Measurements from ENCODE around the gene FAM98A.
A peak's percentile ranks its signal among the peaks of the same experiment; 100 is the strongest.

Gene FAM98A

GRCh38 chr2:33589444-33589843 lies 9.7 kb downstream of the FAM98A start:
- no peaks in the 10 kb centered on the region for H3K79me1 ChIP-seq (ENCODE audit: low read depth, low read length)
- H2BK15ac ChIP-seq (ENCODE audit: low read length): no peak overlapping the region
- H4K8ac ChIP-seq (ENCODE audit: low read depth, low read length): no peak overlapping the region
- H3K9me3 ChIP-seq (replicated peaks in 1 of 2; ENCODE audit: control insufficient read depth in 2 of 2, insufficient read depth in 1 of 2, low read depth in 1 of 2, low read length in 2 of 2): peaks cover 0 to 2% of the 10 kb centered on the region in 2 donors
- no peak overlapping the region for H3K4me2 ChIP-seq (ENCODE audit: insufficient read depth, low read length, poor library complexity, severe bottlenecking)
- no peaks in the 10 kb centered on the region for H3K27me3 ChIP-seq (ENCODE audit: control insufficient read depth in 3 of 3, insufficient read depth in 3 of 3, low read depth in 1 of 3, low read length in 3 of 3)
- no peak overlapping the region for H2BK12ac ChIP-seq (ENCODE audit: low read length)
- no CpG with 5 or more reads among the region's 1 CpG for WGBS, 2 donors (ENCODE audit: extremely low coverage in 2 of 2, insufficient read length in 2 of 2, insufficient replicate concordance in 1 of 2)
- no peak overlapping the region for H3K9ac ChIP-seq (ENCODE audit: low read depth, low read length, poor library complexity)
- no peak overlapping the region for H2AK5ac ChIP-seq (ENCODE audit: low read depth, low read length)
- no peak overlapping the region for H3K27ac ChIP-seq (replicated peaks; ENCODE audit: low read length)
- no peak overlapping the region for H4K91ac ChIP-seq (ENCODE audit: low read depth, low read length, poor library complexity)
- peaks cover 12 to 71% of the 10 kb centered on the region in 2 donors for H3K36me3 ChIP-seq (replicated peaks in 1 of 2; ENCODE audit: control insufficient read depth in 2 of 2, insufficient read depth in 2 of 2, low read length in 2 of 2)
- no peak overlapping the region for H3K14ac ChIP-seq (ENCODE audit: low read length)
- no peak overlapping the region for H2BK5ac ChIP-seq (ENCODE audit: low read length)
- H3K4me1 ChIP-seq (ENCODE audit: control insufficient read depth in 2 of 2, insufficient read depth in 1 of 2, low read depth in 1 of 2, low read length in 2 of 2): no peaks in the 10 kb centered on the region
- no peak overlapping the region for H2AFZ ChIP-seq (ENCODE audit: low read length)
- DNase-seq (ENCODE audit: low spot score): no peak
- H3K4me3 ChIP-seq (ENCODE audit: low read length in 2 of 2): no peak overlapping the region
- H3K4ac ChIP-seq (ENCODE audit: low read length): no peak overlapping the region
- no peak overlapping the region for H2BK120ac ChIP-seq (ENCODE audit: low read depth, low read length)
- H3K23ac ChIP-seq (ENCODE audit: low read depth, low read length, poor library complexity): no peak overlapping the region
- H3K18ac ChIP-seq (ENCODE audit: low read length): no peak overlapping the region

DNA sequence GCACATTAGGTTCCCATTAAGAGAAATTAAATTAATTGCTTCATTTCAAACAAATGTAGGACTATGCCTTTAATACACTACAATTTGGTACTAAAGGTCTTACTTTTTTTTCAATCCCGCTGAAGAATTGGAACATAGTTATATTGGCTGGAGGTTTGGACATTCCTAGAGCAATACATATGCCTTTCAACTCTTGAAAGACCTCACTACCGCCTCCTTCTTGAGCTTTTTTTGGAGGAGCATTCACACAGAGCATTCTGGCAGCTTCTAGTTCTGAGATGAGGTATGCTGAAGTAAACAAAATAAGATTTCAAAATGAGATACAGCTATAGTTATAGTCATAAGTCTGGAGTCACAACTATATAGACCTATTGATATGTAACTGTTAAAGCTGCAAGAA lies 10.9 kb downstream of the FAM98A start:
- Histone ChIP-seq H3K14ac (ENCODE audit: low read length) (no peak overlapping the region), H4K8ac (ENCODE audit: low read depth, low read length) (no peak overlapping the region), H3K36me3 (replicated peaks in 1 of 2; ENCODE audit: control insufficient read depth in 2 of 2, insufficient read depth in 2 of 2, low read length in 2 of 2) (peaks cover 12 to 61% of the 10 kb centered on the region in 2 donors), H3K9ac (ENCODE audit: low read depth, low read length, poor library complexity) (no peak overlapping the region), H3K27ac (replicated peaks; ENCODE audit: low read length) (no peak overlapping the region), H2BK5ac (ENCODE audit: low read length) (no peak overlapping the region), H2BK120ac (ENCODE audit: low read depth, low read length) (no peak overlapping the region), H2BK12ac (ENCODE audit: low read length) (no peak overlapping the region), H4K91ac (ENCODE audit: low read depth, low read length, poor library complexity) (no peak overlapping the region), H3K4me3 (ENCODE audit: low read length in 2 of 2) (no peak overlapping the region), H3K9me3 (replicated peaks in 1 of 2; ENCODE audit: control insufficient read depth in 2 of 2, insufficient read depth in 1 of 2, low read depth in 1 of 2, low read length in 2 of 2) (peaks cover 0 to 2% of the 10 kb centered on the region in 2 donors), H2AK5ac (ENCODE audit: low read depth, low read length) (no peak overlapping the region), H3K79me1 (ENCODE audit: low read depth, low read length) (no peaks in the 10 kb centered on the region), H2BK15ac (ENCODE audit: low read length) (no peak overlapping the region), H3K4me1 (ENCODE audit: control insufficient read depth in 2 of 2, insufficient read depth in 1 of 2, low read depth in 1 of 2, low read length in 2 of 2) (no peaks in the 10 kb centered on the region), H3K27me3 (ENCODE audit: control insufficient read depth in 3 of 3, insufficient read depth in 3 of 3, low read depth in 1 of 3, low read length in 3 of 3) (no peaks in the 10 kb centered on the region), H2AFZ (ENCODE audit: low read length) (no peak overlapping the region), H3K18ac (ENCODE audit: low read length) (no peak overlapping the region), H3K23ac (ENCODE audit: low read depth, low read length, poor library complexity) (no peak overlapping the region), H3K4ac (ENCODE audit: low read length) (no peak overlapping the region), H3K4me2 (ENCODE audit: insufficient read depth, low read length, poor library complexity, severe bottlenecking) (no peak overlapping the region)
- no peak for DNase-seq (ENCODE audit: low spot score)
- WGBS, 2 donors (ENCODE audit: extremely low coverage in 2 of 2, insufficient read length in 2 of 2, insufficient replicate concordance in 1 of 2): no CpG with 5 or more reads among the region's 2 CpGs

GRCh38 chr2:33586766-33587165 lies 12.3 kb downstream of the FAM98A start:
- Histone ChIP-seq H2AK5ac (ENCODE audit: low read depth, low read length) (no peak overlapping the region), H2BK5ac (ENCODE audit: low read length) (no peak overlapping the region), H2BK12ac (ENCODE audit: low read length) (no peak overlapping the region), H3K4ac (ENCODE audit: low read length) (no peak overlapping the region), H2AFZ (ENCODE audit: low read length) (no peak overlapping the region), H3K18ac (ENCODE audit: low read length) (no peak overlapping the region), H3K9ac (ENCODE audit: low read depth, low read length, poor library complexity) (no peak overlapping the region), H4K8ac (ENCODE audit: low read depth, low read length) (no peak overlapping the region), H3K79me1 (ENCODE audit: low read depth, low read length) (no peaks in the 10 kb centered on the region), H3K23ac (ENCODE audit: low read depth, low read length, poor library complexity) (no peak overlapping the region), H3K14ac (ENCODE audit: low read length) (no peak overlapping the region), H3K4me3 (ENCODE audit: low read length in 2 of 2) (no peak overlapping the region), H2BK120ac (ENCODE audit: low read depth, low read length) (no peak overlapping the region), H3K27ac (replicated peaks; ENCODE audit: low read length) (no peak overlapping the region), H3K27me3 (ENCODE audit: control insufficient read depth in 3 of 3, insufficient read depth in 3 of 3, low read depth in 1 of 3, low read length in 3 of 3) (no peaks in the 10 kb centered on the region), H3K36me3 (replicated peaks in 1 of 2; ENCODE audit: control insufficient read depth in 2 of 2, insufficient read depth in 2 of 2, low read length in 2 of 2) (peaks cover 9 to 49% of the 10 kb centered on the region in 2 donors), H2BK15ac (ENCODE audit: low read length) (no peak overlapping the region), H4K91ac (ENCODE audit: low read depth, low read length, poor library complexity) (no peak overlapping the region), H3K4me2 (ENCODE audit: insufficient read depth, low read length, poor library complexity, severe bottlenecking) (no peak overlapping the region), H3K9me3 (replicated peaks in 1 of 2; ENCODE audit: control insufficient read depth in 2 of 2, insufficient read depth in 1 of 2, low read depth in 1 of 2, low read length in 2 of 2) (peaks cover 0 to 2% of the 10 kb centered on the region in 2 donors), H3K4me1 (ENCODE audit: control insufficient read depth in 2 of 2, insufficient read depth in 1 of 2, low read depth in 1 of 2, low read length in 2 of 2) (no peaks in the 10 kb centered on the region)
- WGBS, 2 donors (ENCODE audit: extremely low coverage in 2 of 2, insufficient read length in 2 of 2, insufficient replicate concordance in 1 of 2): no CpG with 5 or more reads among the region's 2 CpGs
- DNase-seq (ENCODE audit: low spot score): no peak

- H3K27ac ChIP-seq (replicated peaks; ENCODE audit: low read length): no peak overlapping the region
- no CpG with 5 or more reads among the region's 2 CpGs for WGBS, 2 donors (ENCODE audit: extremely low coverage in 2 of 2, insufficient read length in 2 of 2, insufficient replicate concordance in 1 of 2)
- DNase-seq (ENCODE audit: low spot score): peak; percentile 12
Observed at GRCh38 chr2:33583194-33583938, 15.7 kb downstream of the FAM98A start.

More at GRCh38 chr2:33583194-33583938, 15.7 kb downstream of the FAM98A start:
- Histone ChIP-seq H4K91ac (ENCODE audit: low read depth, low read length, poor library complexity) (no peak overlapping the region), H3K4me3 (ENCODE audit: low read length in 2 of 2) (no peak overlapping the region), H3K9ac (ENCODE audit: low read depth, low read length, poor library complexity) (no peak overlapping the region), H3K79me1 (ENCODE audit: low read depth, low read length) (no peaks in the 10 kb centered on the region), H3K36me3 (replicated peaks in 1 of 2; ENCODE audit: control insufficient read depth in 2 of 2, insufficient read depth in 2 of 2, low read length in 2 of 2) (peaks cover 9 to 32% of the 10 kb centered on the region in 2 donors), H3K4me1 (ENCODE audit: control insufficient read depth in 2 of 2, insufficient read depth in 1 of 2, low read depth in 1 of 2, low read length in 2 of 2) (no peaks in the 10 kb centered on the region), H2BK120ac (ENCODE audit: low read depth, low read length) (no peak overlapping the region), H3K18ac (ENCODE audit: low read length) (no peak overlapping the region), H3K23ac (ENCODE audit: low read depth, low read length, poor library complexity) (no peak overlapping the region), H3K4me2 (ENCODE audit: insufficient read depth, low read length, poor library complexity, severe bottlenecking) (no peak overlapping the region), H2BK12ac (ENCODE audit: low read length) (no peak overlapping the region), H2AFZ (ENCODE audit: low read length) (no peak overlapping the region), H3K27me3 (ENCODE audit: control insufficient read depth in 3 of 3, insufficient read depth in 3 of 3, low read depth in 1 of 3, low read length in 3 of 3) (no peaks in the 10 kb centered on the region), H3K9me3 (replicated peaks in 1 of 2; ENCODE audit: control insufficient read depth in 2 of 2, insufficient read depth in 1 of 2, low read depth in 1 of 2, low read length in 2 of 2) (peaks cover 0 to 2% of the 10 kb centered on the region in 2 donors), H2BK5ac (ENCODE audit: low read length) (no peak overlapping the region), H3K4ac (ENCODE audit: low read length) (no peak overlapping the region), H2BK15ac (ENCODE audit: low read length) (no peak overlapping the region), H4K8ac (ENCODE audit: low read depth, low read length) (no peak overlapping the region), H3K14ac (ENCODE audit: low read length) (no peak overlapping the region), H2AK5ac (ENCODE audit: low read depth, low read length) (no peak overlapping the region)
